ENCODE measurements around the gene NABP2. TPM values are rescaled to one million over a fixed set of nuclear protein-coding genes. Genes with fewer than 3 reads are reported as not detected.
"Not testable (repeated sequence)": the region's sequence is repeated elsewhere in the genome, so short reads cannot be mapped to it uniquely, and the experiment has no call there.

The NABP2 gene
- total RNA-seq, 1 donor from 2014 or later: 23.7 TPM

DNA sequence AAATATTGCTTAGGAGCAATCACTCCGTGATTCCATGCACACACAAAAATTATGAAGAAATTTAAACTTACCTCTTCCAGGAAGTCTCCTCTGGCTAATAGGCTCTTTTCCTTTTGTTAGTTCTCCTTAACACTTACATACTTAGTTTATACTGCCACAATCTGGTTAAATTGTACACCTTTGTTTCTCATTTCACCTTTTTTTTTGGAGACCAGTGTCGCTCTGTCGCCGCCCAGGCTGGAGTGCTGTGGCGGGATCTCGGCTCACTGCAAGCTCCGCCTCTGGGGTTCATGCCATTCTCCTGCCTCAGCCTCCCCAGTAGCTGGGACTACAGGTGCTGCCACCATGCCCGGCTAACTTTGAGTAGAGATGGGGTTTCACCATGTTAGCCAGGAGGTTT is 36.2 kb downstream of the NABP2 start:
- TF ChIP-seq, protein P1, sequence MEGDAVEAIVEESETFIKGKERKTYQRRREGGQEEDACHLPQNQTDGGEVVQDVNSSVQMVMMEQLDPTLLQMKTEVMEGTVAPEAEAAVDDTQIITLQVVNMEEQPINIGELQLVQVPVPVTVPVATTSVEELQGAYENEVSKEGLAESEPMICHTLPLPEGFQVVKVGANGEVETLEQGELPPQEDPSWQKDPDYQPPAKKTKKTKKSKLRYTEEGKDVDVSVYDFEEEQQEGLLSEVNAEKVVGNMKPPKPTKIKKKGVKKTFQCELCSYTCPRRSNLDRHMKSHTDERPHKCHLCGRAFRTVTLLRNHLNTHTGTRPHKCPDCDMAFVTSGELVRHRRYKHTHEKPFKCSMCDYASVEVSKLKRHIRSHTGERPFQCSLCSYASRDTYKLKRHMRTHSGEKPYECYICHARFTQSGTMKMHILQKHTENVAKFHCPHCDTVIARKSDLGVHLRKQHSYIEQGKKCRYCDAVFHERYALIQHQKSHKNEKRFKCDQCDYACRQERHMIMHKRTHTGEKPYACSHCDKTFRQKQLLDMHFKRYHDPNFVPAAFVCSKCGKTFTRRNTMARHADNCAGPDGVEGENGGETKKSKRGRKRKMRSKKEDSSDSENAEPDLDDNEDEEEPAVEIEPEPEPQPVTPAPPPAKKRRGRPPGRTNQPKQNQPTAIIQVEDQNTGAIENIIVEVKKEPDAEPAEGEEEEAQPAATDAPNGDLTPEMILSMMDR (IDR thresholded peaks at IDR 0.05; ENCODE audit: unreplicated experiment): no peak
- H3K4me1 Mint-ChIP-seq: peaks cover 15% of the 10 kb centered on the region
- no peaks in the 10 kb centered on the region for H3K27me3 Mint-ChIP-seq (ENCODE audit: low read depth)
- no peaks in the 10 kb centered on the region for H3K9me3 Mint-ChIP-seq
- no peak overlapping the region for H3K27ac Mint-ChIP-seq
- H3K36me3 Mint-ChIP-seq: peaks cover 4% of the 10 kb centered on the region
- no peak for DNase-seq (ENCODE audit: low spot score in 2 of 2, unreplicated experiment in 2 of 2)
- H3K4me3 Mint-ChIP-seq: no peak overlapping the region

DNA sequence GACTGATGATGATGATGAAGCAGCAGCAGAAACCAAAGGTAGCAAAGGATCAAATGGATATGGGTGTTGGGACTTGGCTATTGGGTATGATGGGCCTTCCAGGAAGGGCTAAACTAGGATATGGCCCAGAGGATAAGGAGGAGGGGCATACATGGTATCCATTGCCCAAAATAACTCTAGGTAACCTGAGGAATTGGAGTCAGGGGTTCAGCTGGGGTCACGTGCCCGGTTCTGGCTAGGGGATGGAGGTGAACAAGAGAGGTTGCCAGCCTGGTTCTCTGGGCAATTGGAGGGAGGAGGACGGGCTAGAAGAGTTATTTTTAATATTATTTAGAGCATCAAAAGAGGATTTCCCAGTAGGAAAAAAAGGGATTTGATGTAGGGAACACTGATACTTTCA is 36.8 kb downstream of the NABP2 start:
- H3K9me3 Mint-ChIP-seq: no peaks in the 10 kb centered on the region
- H3K4me3 Mint-ChIP-seq: no peak overlapping the region
- H3K4me1 Mint-ChIP-seq: peaks cover 16% of the 10 kb centered on the region
- DNase-seq (ENCODE audit: low spot score in 2 of 2, unreplicated experiment in 2 of 2): no peak
- no peak overlapping the region for H3K27ac Mint-ChIP-seq
- TF ChIP-seq, protein P1 (IDR thresholded peaks at IDR 0.05; ENCODE audit: unreplicated experiment): no peak
- H3K27me3 Mint-ChIP-seq (ENCODE audit: low read depth): no peaks in the 10 kb centered on the region
- peaks cover 4% of the 10 kb centered on the region for H3K36me3 Mint-ChIP-seq

- H3K27me3 Mint-ChIP-seq (ENCODE audit: low read depth): no peaks in the 10 kb centered on the region
- TF ChIP-seq, protein P1 (IDR thresholded peaks at IDR 0.05; ENCODE audit: unreplicated experiment): no peak
- no peaks in the 10 kb centered on the region for H3K36me3 Mint-ChIP-seq
- no peak overlapping the region for H3K27ac Mint-ChIP-seq
- peaks cover 19% of the 10 kb centered on the region for H3K4me1 Mint-ChIP-seq
- no peaks in the 10 kb centered on the region for H3K9me3 Mint-ChIP-seq
- no peak for DNase-seq (ENCODE audit: low spot score in 2 of 2, unreplicated experiment in 2 of 2)
- H3K4me3 Mint-ChIP-seq: no peak overlapping the region
Measured at GRCh38 chr12:56261503-56262232, 37.5 kb downstream of the NABP2 start.

DNA sequence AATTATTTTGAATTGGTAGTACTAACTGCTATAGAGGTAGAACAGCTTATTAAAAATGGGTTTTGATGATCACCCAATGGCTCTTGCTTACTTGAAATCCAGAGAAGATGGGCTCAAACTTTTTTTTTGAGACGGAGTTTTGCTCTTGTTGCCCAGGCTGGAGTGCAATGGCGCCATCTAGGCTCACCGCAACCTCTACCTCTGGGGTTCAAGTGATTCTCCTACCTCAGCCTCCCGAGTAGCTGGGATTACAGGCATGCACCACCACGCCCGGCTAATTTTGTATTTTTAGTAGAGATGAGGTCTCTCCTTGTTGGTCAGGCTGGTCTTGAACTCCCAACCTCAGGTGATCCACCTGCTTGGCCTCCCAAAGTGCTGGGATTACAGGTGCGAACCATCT is 38.8 kb downstream of the NABP2 start:
- not testable (repeated sequence) for DNase-seq (ENCODE audit: low spot score in 2 of 2, unreplicated experiment in 2 of 2); H3K9me3 Mint-ChIP-seq; H3K27ac Mint-ChIP-seq; H3K4me3 Mint-ChIP-seq; H3K27me3 Mint-ChIP-seq (ENCODE audit: low read depth); H3K36me3 Mint-ChIP-seq
- H3K4me1 Mint-ChIP-seq: peaks cover 15% of the 10 kb centered on the region

GRCh38 chr12:56266068-56266692 is 42.0 kb downstream of the NABP2 start:
- not testable (repeated sequence) for DNase-seq (ENCODE audit: low spot score in 2 of 2, unreplicated experiment in 2 of 2); H3K4me1 Mint-ChIP-seq

GRCh38 chr12:56266693-56267442 is 42.7 kb downstream of the NABP2 start, which contains the start of gene COQ10A:
TSS of gene COQ10A (plus strand) at chr12:56266942. CDS start at chr12:56267119, 177 bp downstream.
- peaks cover 10% of the 10 kb centered on the region for H3K36me3 Mint-ChIP-seq
- peak; percentile 63 to 85 for DNase-seq (ENCODE audit: low spot score in 2 of 2, unreplicated experiment in 2 of 2)
- TF ChIP-seq, protein P1 (IDR thresholded peaks at IDR 0.05; ENCODE audit: unreplicated experiment): peak; percentile 47
- H3K9me3 Mint-ChIP-seq: no peaks in the 10 kb centered on the region
- peak within 1 kb of the TSS; percentile 92 for H3K4me3 Mint-ChIP-seq
- H3K4me1 Mint-ChIP-seq: peaks cover 8% of the 10 kb centered on the region
- H3K27ac Mint-ChIP-seq: peak within 1 kb of the TSS; percentile 87
- H3K27me3 Mint-ChIP-seq (ENCODE audit: low read depth): no peaks in the 10 kb centered on the region

More at GRCh38 chr12:56266068-56266692, 42.0 kb downstream of the NABP2 start:
- not testable (repeated sequence) for H3K27me3 Mint-ChIP-seq (ENCODE audit: low read depth); H3K36me3 Mint-ChIP-seq; H3K9me3 Mint-ChIP-seq
- Mint-ChIP-seq H3K4me3 (peak overlapping the region; percentile 92), H3K27ac (peak overlapping the region; percentile 87)
